ENCODE data around the gene STAU1.

GRCh38 chr20:49103019-49103418 is 85.1 kb downstream of the STAU1 start:
- TF ChIP-seq CTCF (IDR thresholded peaks at IDR 0.05; ENCODE audit: low read depth, low read length, missing input control): no peak
- no peak for TF ChIP-seq JUND (IDR thresholded peaks at IDR 0.05)
- no peak for TF ChIP-seq SP1 (IDR thresholded peaks at IDR 0.05)
- TF ChIP-seq ATF3 (IDR thresholded peaks at IDR 0.05): no peak
- no peak for TF ChIP-seq TAF1 (conservative IDR thresholded peaks at IDR 0.05)
- no peak for TF ChIP-seq RAD21 (IDR thresholded peaks at IDR 0.05)
- no peak for TF ChIP-seq REST (IDR thresholded peaks at IDR 0.05)
- TF ChIP-seq MAX (IDR thresholded peaks at IDR 0.05): no peak
- TF ChIP-seq RXRA (IDR thresholded peaks at IDR 0.05): no peak
- no peak for TF ChIP-seq ZBTB33 (IDR thresholded peaks at IDR 0.05)

Data from liver (tissue), 3 donors.